CD4-positive, alpha-beta T cell treated with Interleukin-2 at 100 ng/mL for 4 hours (primary cell): ENCODE data around the gene KATNAL1.

Experiments used
- DNase-seq: peaks from one replicate; pipeline ENCODE4 v3.0.0-alpha.2; 2020; ENCODE audit warnings: low spot score

The KATNAL1 gene

GRCh38 chr13:30332456-30333143 is 25.2 kb upstream of the KATNAL1 start:
- no peak for DNase-seq

- DNase-seq = no peak
Observed at GRCh38 chr13:30331331-30331771, 24.0 kb upstream of the KATNAL1 start.

DNA sequence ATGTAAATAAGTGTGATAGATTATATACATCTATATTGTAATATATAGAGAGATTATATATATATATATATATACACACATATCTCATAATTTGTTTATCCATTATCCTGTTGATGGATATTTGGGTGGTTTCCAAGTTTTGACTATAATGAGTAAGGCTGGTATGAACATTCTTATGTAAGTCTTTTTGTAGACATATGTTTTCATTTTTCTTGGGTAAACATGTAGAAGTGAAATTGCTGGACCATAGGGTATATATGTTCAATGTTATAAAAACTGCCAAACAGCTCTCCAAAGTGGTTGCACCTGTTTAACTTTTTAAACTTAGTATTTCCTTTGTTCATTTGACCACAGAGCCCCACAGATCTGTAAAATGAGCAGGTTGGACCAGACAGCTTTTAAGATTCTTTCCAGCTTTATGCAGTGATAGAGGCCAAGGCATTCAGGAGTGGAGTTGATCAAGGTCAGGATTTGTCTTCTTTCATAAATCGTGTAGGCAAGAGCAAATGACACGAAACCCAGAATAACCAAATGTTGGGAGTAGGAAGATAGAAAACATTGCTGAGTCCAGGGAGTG is 21.7 kb upstream of the KATNAL1 start:
- no peak for DNase-seq

GRCh38 chr13:30325668-30326067 is 18.3 kb upstream of the KATNAL1 start:
- DNase-seq = no peak

- no peak for DNase-seq
Observed at GRCh38 chr13:30323524-30323923, 16.2 kb upstream of the KATNAL1 start.

GRCh38 chr13:30322428-30322827 is 15.1 kb upstream of the KATNAL1 start:
- DNase-seq = no peak

- no peak for DNase-seq
Observed at GRCh38 chr13:30321256-30321655, 13.9 kb upstream of the KATNAL1 start.

- no peak for DNase-seq
Observed at GRCh38 chr13:30319655-30320054, 12.3 kb upstream of the KATNAL1 start.

- no peak for DNase-seq
Observed at GRCh38 chr13:30319130-30319529, 11.8 kb upstream of the KATNAL1 start.

- DNase-seq = no peak
Observed at GRCh38 chr13:30318026-30318425, 10.7 kb upstream of the KATNAL1 start.

GRCh38 chr13:30314562-30314961 is 7.2 kb upstream of the KATNAL1 start:
- DNase-seq = no peak

- DNase-seq = no peak
Observed at GRCh38 chr13:30314069-30314468, 6.7 kb upstream of the KATNAL1 start.

DNA sequence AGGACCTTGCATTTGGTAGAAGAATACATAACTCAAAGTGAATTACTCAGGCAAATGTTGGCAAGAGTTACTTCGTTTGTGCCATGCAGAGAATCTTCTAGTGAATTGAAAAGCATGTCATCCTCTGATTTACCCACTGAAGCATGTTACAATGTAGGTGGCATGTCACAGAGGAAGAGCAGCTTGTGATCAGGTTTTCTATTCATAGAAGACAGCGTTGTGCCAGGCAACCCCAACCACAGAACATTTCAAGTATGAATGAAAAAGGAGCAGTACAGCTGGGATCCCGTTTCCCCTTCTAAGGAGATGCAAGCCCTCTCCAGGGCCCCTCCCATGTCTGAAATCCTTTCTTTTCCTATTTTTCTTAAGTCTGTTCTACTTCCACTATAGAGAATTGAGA is 6.0 kb upstream of the KATNAL1 start:
- no peak for DNase-seq

GRCh38 chr13:30312904-30313303 is 5.6 kb upstream of the KATNAL1 start:
- no peak for DNase-seq

DNA sequence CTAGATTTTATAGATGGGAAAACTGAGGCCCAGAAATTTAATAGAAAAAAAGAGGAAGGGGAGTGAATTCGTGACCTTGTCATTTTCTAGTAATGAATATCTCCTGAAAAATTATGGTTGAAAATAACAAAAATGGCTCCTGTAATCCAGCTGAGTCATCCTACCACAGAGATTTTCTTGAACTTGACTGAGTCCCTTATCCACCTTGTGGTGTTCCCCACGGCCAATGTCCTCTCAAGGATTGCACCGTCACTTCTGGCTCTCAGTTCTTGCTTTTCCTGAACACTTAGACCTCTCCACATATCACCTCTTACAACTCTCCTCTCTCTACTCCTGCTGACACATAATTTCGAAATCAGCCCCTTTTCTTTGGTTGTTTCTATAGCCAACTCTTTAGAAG is 1.2 kb upstream of the KATNAL1 start:
- DNase-seq = no peak

DNA sequence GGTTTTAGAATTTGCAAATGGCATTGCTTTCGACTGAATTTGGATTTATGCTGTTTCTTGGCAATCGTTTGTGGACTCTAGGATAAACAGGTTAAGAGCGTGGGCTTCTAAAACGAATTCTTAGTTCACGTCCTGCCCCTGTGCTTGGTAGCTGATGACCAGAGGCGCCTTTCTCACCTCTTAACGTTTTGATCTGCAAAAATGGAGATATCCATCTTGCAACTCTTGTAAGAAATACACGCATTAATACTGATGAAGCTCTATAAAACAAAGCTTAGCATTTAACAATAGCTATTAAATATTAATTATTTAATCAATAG is 580 bp upstream of the KATNAL1 start:
- no peak for DNase-seq

- peak; percentile 93 for DNase-seq
Observed at GRCh38 chr13:30306762-30307193, 573 bp downstream of the KATNAL1 start.

DNA sequence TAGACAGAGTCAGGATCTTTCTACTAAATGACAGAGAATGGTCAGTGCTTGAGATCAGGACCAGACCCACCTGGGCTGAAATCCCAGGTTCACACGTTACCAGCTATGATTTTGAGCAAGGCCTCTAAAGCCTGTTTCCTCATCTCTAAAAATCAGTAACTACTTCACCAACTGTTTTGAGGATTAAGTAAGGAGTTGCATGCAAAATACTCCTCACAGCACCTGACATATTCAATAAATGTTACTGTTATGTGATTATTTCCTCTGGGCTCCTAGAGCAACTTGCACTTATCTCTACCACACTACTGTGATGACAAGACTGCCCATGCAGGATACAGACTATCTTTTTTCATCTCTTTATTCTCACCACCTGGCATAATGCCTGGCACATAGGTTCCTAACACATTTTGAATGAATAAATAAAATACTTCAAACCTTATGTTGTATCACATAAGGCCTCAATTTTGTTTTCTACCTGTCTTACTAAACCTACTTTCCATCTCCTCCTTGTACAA is 1.8 kb downstream of the KATNAL1 start:
- DNase-seq = no peak

GRCh38 chr13:30303269-30303668 is 4.1 kb downstream of the KATNAL1 start:
- DNase-seq = no peak

DNA sequence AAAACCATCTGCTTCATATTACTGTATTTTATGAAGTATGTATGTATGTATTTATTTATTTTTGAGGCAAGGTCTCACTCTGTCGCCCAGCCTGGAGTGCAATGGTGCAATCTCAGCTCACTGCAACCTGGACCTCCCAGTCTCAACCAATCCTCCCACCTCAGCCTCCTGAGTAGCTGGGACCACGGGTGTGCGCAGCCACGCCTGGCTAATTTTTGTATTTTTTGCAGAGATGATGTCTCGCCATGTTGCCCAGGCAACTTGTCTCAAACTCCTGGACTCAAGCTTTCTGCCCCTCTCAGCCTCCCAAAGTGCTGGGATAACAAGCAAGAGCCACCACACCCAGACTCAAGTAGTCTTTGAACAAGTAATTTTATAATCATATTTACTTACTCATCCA is 5.5 kb downstream of the KATNAL1 start:
- DNase-seq = no peak

GRCh38 chr13:30300596-30300995 is 6.8 kb downstream of the KATNAL1 start:
- no peak for DNase-seq

DNA sequence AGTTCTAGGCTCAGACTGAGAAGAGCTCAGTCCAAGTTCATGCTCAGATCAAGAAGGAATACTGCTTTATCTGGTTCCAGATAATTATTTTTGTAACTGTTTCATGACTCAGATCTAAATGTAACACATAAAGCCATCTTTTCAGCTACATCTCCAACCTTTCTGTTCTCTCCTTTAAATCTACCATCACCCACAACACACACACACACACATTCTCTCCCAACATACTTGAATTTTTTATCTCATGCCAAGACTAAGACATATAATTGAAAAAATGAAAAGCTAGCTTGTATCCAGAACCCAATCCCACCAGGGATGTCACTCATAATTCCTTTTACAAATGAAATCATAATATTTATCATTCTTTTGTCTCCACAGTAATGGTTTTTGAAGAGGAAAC is 7.6 kb downstream of the KATNAL1 start:
- DNase-seq = no peak

GRCh38 chr13:30295116-30295515 is 12.2 kb downstream of the KATNAL1 start:
- DNase-seq = no peak

- DNase-seq = no peak
Observed at GRCh38 chr13:30294004-30294403, 13.3 kb downstream of the KATNAL1 start.
